ENCODE results near the gene LUC7L3.

Gene LUC7L3

GRCh38 chr17:50763716-50764475, 44.5 kb downstream of the LUC7L3 start:
- no peak for DNase-seq

DNA sequence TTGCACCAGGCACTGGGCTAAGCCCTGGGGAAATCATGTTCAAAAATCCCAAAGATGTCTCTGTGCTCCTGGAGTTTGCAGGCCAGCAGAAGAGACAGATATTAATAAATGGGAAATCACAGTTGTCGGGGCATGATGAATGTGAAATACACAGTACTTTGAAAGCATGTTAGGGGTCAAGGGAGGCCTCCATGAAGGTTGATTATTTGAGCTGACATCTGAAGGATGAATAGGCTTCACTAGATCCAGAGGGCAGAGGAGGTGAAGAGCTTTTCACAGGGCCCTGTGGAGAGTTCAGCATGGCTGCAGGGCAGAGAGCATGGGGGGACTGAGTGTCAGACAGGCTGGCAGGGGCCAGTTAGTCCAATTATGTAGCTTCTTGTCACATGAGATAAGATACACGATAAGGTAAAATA, 45.3 kb downstream of the LUC7L3 start:
- no peak for DNase-seq

GRCh38 chr17:50765454-50766221, 46.2 kb downstream of the LUC7L3 start:
- DNase-seq, result no peak

- DNase-seq, result no peak
Observed at GRCh38 chr17:50766222-50767023, 47.0 kb downstream of the LUC7L3 start.

DNA sequence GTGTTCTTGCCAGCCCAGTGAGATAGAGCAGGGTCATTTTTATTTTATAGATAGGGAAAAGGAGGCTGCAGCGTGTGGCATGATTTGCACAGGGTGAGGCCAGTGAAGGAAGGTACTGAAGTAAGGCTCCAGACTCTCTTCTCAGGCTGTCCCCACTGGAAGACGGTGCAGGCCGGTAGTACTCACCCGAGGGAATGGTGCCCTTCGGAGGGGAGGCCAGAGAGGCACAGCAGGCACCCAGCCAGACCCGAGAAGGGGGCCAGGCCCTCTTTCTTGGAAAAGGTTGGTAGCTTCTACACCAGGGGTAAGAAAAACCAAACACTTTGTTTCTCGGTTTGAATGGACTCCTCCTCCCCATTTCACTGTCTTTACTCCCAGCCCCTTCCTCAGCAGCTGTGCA, 47.6 kb downstream of the LUC7L3 start:
- peak; percentile 10 for DNase-seq

- no peak for DNase-seq
Observed at GRCh38 chr17:50767446-50767845, 48.0 kb downstream of the LUC7L3 start, which contains the start of gene ANKRD40CL. Gene ANKRD40CL (minus strand): TSS chr17:50767518. CDS start chr17:50766913, 605 bp downstream.

DNA sequence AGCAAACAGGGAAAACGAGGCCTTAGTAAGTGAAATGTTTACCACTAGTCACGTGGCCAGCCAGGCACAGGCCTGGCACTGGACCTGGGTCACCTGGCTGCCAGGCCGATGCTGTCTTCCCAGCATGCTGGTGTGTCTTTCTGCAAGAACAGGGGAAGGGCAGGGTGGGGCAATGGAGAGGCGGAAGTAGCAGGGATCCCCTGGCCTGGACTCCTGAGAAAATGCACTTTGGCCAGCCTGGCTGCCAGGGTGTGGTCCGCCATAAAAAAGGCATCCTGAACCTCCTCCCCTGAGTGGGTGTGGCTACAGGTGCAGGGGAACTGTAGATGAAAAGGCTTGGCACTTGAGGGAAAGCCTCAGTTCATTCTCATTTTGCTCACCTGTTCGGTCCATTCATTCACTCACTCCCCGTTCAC, 49.0 kb downstream of the LUC7L3 start:
- DNase-seq, result no peak

DNA sequence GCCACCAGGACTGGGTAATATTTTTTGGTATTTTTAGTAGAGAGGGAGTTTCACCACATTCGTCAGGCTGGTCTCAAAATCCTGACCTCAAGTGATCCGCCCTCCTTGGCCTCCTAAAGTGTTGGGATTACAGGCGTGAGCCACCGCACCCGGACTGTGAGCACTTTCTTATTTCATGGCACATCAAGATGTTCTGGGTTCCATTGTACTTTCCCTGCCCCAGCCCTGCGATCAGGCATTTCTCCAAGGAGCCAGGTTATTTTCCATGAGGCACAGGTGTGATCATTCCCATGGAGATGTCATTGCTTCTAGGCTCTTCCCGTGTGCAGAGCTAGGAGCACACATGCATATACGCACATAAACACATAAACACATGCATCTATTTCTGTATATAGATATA, 50.5 kb downstream of the LUC7L3 start:
- DNase-seq, result no peak

DNA sequence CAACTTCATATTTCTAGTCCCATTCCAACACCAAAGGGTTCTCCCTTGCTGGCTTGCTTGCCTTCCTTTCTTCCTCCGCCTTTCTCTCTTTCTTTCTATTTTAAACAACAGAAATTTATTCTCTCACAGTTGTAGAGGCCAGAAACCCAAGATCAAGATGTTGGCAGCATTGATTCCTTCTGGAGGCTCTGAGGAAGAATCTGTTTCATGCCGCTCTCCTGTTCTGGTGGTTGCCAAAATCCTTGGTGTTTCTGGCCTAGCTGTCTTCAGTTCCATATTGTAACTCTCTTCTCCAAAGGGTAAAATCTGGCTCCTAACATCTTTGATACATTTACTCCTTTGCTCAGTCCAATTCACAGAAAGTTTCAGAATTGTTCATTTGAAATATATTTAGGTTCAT, 50.9 kb downstream of the LUC7L3 start:
- DNase-seq, result no peak

- DNase-seq, result no peak
Observed at GRCh38 chr17:50771991-50772785, 52.8 kb downstream of the LUC7L3 start.

- no peak for DNase-seq
Observed at GRCh38 chr17:50774225-50774803, 54.9 kb downstream of the LUC7L3 start.

DNA sequence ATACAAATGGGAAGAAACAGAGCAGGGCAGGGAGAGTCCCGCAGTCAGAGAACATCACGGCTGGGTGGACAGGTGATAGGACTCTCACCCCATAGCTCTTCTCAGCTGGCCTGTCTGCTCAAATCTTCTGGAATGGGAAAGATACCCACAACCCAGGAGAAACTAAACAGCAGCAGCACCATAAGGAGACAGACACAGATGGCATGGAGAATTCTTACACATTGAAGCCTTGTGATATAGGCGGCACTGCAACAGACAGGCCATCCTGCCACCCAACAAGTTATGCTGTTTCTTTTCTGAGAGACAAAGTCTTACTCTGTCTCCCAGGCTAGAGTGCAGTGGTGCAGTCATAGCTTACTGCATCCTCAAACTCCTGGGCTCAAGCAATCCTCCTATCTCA, 56.5 kb downstream of the LUC7L3 start:
- no peak for DNase-seq

- DNase-seq, result no peak
Observed at GRCh38 chr17:50778471-50778870, 59.1 kb downstream of the LUC7L3 start.

DNA sequence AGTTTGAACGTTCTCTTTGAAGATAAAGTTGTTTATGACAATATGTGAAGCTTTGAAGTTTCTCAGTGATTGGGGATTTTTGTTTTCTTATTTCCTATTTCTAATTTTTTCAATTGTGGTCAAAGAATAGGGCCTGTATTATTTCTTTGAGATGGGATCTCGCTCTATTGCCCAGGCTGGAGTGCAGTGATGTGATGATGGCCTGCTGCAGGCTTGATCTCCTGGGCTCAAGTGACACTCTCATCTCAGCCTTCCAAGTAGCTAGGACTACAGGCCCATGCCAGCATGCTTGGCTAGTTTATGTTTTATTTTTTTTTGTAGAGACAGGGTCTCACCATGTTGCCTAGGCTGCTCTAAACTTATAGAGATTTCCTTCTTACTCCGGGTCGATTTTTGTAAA, 59.6 kb downstream of the LUC7L3 start:
- no peak for DNase-seq

DNA sequence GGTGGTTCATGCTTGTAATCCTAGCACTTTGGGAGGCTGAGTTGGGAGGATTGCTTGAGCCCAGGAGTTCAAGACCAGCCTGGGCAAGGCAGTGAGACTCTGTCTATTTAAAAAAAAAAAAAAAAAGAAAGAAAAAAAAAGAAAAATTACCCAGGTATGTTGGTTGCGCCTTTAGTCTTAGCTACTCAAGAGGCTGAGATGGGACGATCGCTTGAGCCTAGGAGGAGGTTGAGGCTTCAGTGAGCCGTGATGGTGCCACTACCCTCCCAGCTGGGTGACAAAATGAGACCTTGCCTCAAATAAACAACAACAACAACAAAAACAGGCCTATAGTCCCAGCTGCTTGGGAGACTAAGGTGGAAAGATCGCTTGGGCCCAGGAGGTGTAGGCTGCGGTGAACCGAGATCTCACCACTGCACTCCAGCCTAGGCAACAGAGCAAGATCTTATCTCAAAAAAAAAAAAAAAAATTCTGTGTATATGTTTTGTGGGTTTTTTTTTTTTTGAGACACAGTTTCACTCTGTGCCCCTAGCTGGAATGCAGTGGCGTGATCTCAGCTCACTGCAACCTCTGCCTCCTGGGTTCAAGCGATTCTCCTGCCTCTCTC, 60.4 kb downstream of the LUC7L3 start:
- DNase-seq, result peak; percentile 49

GRCh38 chr17:50781167-50781566, 61.8 kb downstream of the LUC7L3 start:
- no peak for DNase-seq

- DNase-seq, result peak; percentile 85
Observed at GRCh38 chr17:50783193-50783660, 63.8 kb downstream of the LUC7L3 start.

DNA sequence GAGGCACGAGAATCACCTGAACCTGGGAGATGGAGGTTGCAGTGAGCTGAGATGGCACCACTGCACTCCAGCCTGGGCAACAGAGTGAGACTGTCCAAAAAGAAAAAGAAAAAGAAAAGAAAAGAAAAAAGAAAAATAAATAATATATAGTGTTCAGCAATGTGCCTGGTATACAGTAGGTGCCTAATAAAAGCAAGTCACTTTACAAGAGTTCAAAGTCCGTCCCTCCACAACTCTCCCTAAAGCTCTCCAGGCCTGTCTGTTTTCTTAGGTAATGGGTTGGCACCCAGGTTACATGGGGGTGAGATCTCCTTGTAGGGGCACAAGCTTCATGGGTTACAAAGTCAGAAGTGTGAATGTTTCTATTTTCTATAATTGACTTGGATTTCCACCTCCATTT, 64.5 kb downstream of the LUC7L3 start:
- DNase-seq, result no peak

- no peak for DNase-seq
Observed at GRCh38 chr17:50785126-50785525, 65.7 kb downstream of the LUC7L3 start.

DNA sequence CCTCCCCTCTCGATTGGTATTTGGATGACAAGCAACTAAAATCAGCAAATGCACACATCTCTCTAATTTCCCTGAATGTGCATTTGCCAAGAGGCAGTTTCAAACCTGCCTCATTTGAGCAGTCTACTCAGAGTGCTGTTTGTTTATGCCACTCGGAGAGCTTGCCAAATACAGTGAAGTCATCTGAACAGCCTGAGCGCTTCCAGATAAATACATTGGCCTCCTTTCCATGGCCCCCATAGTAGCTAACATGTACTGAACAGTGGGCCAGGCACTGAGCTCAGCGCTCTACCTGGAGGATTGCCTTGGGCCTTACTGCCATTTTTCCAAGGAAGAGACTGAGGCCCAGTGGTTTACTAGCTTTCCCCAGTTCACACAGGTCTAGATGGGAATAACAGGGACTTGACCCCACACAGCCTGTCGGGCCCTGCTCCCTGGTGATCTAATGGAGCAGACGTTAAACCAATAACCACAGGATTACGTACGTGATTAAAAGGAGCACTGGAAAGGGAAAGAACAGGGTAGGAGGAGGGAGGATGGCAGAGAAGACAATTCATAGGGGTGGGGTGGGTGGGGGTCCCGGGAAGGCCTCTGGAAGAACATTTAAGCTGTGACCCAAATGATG, 66.7 kb downstream of the LUC7L3 start:
- no peak for DNase-seq

DNA sequence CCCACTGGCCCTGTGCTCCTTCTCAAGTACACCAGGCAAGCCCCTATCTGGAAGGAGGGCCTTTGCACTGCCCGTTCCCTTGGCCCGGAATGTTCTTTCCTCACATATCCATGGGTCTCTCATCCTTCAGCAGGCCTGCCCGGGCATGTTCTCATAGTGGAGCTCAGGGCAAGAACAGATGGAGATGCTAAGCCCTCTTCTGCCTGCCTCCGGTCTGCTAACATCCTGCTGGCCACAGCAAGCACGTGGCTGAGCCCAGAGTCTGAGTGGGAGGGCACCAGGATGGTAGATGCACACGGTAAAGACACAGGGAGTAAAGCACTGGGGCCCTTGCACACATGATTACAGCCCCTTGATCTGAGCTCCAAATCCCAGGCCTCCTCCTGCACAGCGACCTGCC, 67.7 kb downstream of the LUC7L3 start:
- no peak for DNase-seq
